HepG2 (cell line): ENCODE measurements around the gene GLOD4. TPM values are rescaled to one million over a fixed set of nuclear protein-coding genes. Genes with fewer than 3 reads are reported as not detected.

Experiments used
- AGO2 ChIP-seq: fragments of 200-400 bp; formaldehyde crosslinking; optimal IDR thresholded peaks from 2 replicates; pipeline ENCODE3; 2017; ENCODE audit warnings: mild to moderate bottlenecking, low read depth, low read length, moderate library complexity
- CREB1 ChIP-seq, 2 experiments: fragments of 450-650 bp in 1 of 2; IDR thresholded peaks; 2 replicates each; pipeline ENCODE4 v1.6.1; 2016 to 2017; ENCODE audit warnings: control low read depth in 1 of 2, mild to moderate bottlenecking in 1 of 2, missing compliant biosample characterization in 1 of 2, missing genetic modification characterization in 1 of 2
- DR1 ChIP-seq: sonication (generic); formaldehyde crosslinking; IDR thresholded peaks from 2 replicates; pipeline ENCODE4 v1.8.0; 2021; ENCODE audit warnings: mild to moderate bottlenecking, missing genetic modification reagents, inconsistent platforms
- EZH2 ChIP-seq: conservative IDR thresholded peaks from 2 replicates; pipeline ENCODE4 v1.6.1; 2012; ENCODE audit warnings: mild to moderate bottlenecking, low read depth, low read length, moderate library complexity
- FOXK1 ChIP-seq: sonication (generic); formaldehyde crosslinking; IDR thresholded peaks from 2 replicates; pipeline ENCODE4 v1.4.0; 2020; ENCODE audit warnings: low read depth, missing genetic modification reagents, borderline replicate concordance
- GABPA ChIP-seq, 2 experiments: IDR thresholded peaks; 2 replicates each; pipeline ENCODE4 v1.6.1; 2011 to 2016; ENCODE audit warnings: low read depth in 2 of 2, low read length in 1 of 2, missing biosample characterization in 1 of 2, missing genetic modification characterization in 1 of 2
- HOXD1 ChIP-seq: sonication (generic); formaldehyde crosslinking; IDR thresholded peaks from 2 replicates; pipeline ENCODE4 v1.5.0; 2020; ENCODE audit warnings: missing genetic modification reagents
- POLR2G ChIP-seq: fragments of 200-400 bp; formaldehyde crosslinking; IDR thresholded peaks from 2 replicates; pipeline ENCODE4 v1.6.1; 2018; ENCODE audit warnings: mild to moderate bottlenecking, low read depth, low read length, moderate library complexity
- RFXAP ChIP-seq: sonication (generic); formaldehyde crosslinking; IDR thresholded peaks from 2 replicates; pipeline ENCODE4 v1.4.0; 2020; ENCODE audit warnings: missing genetic modification reagents, borderline replicate concordance
- TP53 ChIP-seq: sonication (generic); formaldehyde crosslinking; conservative IDR thresholded peaks from 2 replicates; pipeline ENCODE4 v1.4.0; 2020; ENCODE audit warnings: missing genetic modification reagents
- TSC22D2 ChIP-seq: sonication (generic); formaldehyde crosslinking; IDR thresholded peaks from 2 replicates; pipeline ENCODE4 v1.5.1; 2020; ENCODE audit warnings: missing genetic modification reagents, mild to moderate bottlenecking, borderline replicate concordance
- YEATS4 ChIP-seq: sonication (generic); formaldehyde crosslinking; IDR thresholded peaks from 2 replicates; pipeline ENCODE4 v1.4.0; 2020; ENCODE audit warnings: missing genetic modification reagents, borderline replicate concordance
- ZMYM4 ChIP-seq: sonication (generic); formaldehyde crosslinking; IDR thresholded peaks from 2 replicates; pipeline ENCODE4 v1.8.1; 2023; ENCODE audit warnings: mild to moderate bottlenecking, missing genetic modification reagents
- ZNF740 ChIP-seq: sonication (generic); formaldehyde crosslinking; IDR thresholded peaks from 2 replicates; pipeline ENCODE4 v1.4.0; 2020; ENCODE audit warnings: missing genetic modification reagents
- polyA plus RNA-seq, 8 experiments: library from polyadenylated mRNA; depleted of rRNA in 3 of 8; stranded (reverse) in 7 of 8; unstranded in 1 of 8; fragments of >200 nt; fragmentation: Illumina TruSeq in 4 of 8; extraction: Trizol in 4 of 8; gene quantifications; 2 replicates each; pipeline versions ENCODE4 v1.2.1 to v1.2.3, GENCODE V29; 2011 to 2016; ENCODE audit warnings: low read depth in 4 of 8, missing spikeins in 1 of 8, mixed read lengths in 1 of 8; ENCODE audit not compliant: insufficient read depth in 1 of 8
- total RNA-seq, 5 experiments: library from RNA; depleted of rRNA; stranded (reverse); fragments of >200 nt; fragmentation: Illumina TruSeq; extraction: Trizol; gene quantifications; 2 replicates each; pipeline ENCODE4 v1.2.3, GENCODE V29; 2016; ENCODE audit warnings: low read depth in 1 of 5
- TF ChIP-seq, protein P1 (sequence below): sonication (generic); formaldehyde crosslinking; IDR thresholded peaks from 2 replicates; pipeline ENCODE4 v1.9.0; 2022; ENCODE audit warnings: missing genetic modification reagents, mild to moderate bottlenecking, borderline replicate concordance
- TF ChIP-seq, protein P2 (sequence below): sonication (generic); formaldehyde crosslinking; IDR thresholded peaks from 2 replicates; pipeline ENCODE4 v1.5.0; 2020; ENCODE audit warnings: mild to moderate bottlenecking, missing genetic modification reagents, borderline replicate concordance
- TF ChIP-seq, protein P3 (sequence below): sonication (generic); formaldehyde crosslinking; conservative IDR thresholded peaks from 2 replicates; pipeline ENCODE4 v1.8.0; 2022; ENCODE audit warnings: low read depth, missing genetic modification reagents
- TF ChIP-seq, protein P4 (sequence below): sonication (generic); formaldehyde crosslinking; IDR thresholded peaks from 2 replicates; pipeline ENCODE4 v1.4.0; 2020; ENCODE audit warnings: missing genetic modification reagents

The GLOD4 gene
- total and polyA plus RNA-seq, 2 of the 13 experiments (the other 11 are each of a cell fraction or from before 2014, with no cell fraction given): 53.7 to 87.8 TPM

DNA sequence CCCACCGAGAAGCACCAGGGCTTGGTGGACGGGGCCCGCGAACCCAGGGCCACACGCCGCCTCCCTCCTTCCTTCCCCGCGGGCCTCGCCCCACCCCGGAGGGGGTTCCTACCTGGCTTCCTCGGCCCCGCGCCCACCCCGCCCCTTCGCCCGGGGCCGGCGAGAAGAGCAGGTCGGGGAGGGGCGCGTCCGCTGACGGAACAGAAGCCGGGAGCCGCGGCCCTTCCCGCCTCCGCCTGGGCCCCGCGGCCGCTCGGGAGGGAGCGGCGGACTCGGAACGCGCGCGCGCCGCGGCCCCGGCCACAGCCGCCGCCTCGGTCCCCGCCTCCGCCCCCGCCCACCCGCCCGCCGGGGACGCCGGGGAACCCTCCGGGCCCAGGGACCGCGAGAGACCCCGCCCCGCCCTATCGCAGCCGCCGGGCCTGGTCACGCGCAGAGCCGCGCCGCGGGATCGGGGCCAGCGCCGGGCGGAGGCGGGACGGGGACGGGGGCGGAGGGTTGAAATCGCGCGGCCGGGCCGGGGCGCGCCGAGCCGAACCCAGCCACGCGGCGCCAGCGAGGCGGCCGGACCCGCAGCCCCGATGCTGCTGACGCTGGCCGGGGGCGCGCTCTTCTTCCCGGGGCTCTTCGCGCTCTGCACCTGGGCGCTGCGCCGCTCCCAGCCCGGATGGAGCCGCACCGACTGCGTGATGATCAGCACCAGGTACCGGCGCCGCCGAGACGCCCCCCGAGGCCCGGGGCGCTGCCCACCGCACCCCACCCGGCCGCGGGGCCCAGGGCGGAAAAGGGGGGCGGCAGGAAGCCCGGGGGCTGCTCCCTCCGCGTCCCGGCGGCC is 49.8 kb downstream of the GLOD4 start, which contains the start of gene TLCD3A (continued):
- TF ChIP-seq EZH2 (no peak), CREB1 (IDR thresholded peaks at IDR 0.05) (no peak), CREB1 (CRISPR knock-in tag; IDR thresholded peaks at IDR 0.05) (no peak), ZNF740 (CRISPR knock-in tag) (no peak), YEATS4 (CRISPR knock-in tag) (peak; percentile 39; the same call in 1 of the 2 replicates), DR1 (peak; percentile 5; the same call in 1 of the 2 replicates), POLR2G (peak; percentile 62), AGO2 (peak; percentile 75), RFXAP (CRISPR knock-in tag) (peak; percentile 57; the same call in 1 of the 2 replicates), TSC22D2 (no peak), HOXD1 (CRISPR knock-in tag) (0 out of 2 replicates have a peak, but pooled peaks have one; percentile 70), FOXK1 (CRISPR knock-in tag) (no peak), GABPA (IDR thresholded peaks at IDR 0.05; ENCODE audit: low read depth, low read length) (0 out of 2 replicates have a peak, but pooled peaks have one; percentile 26), GABPA (CRISPR knock-in tag; IDR thresholded peaks at IDR 0.05; ENCODE audit: low read depth) (no peak), ZMYM4 (CRISPR knock-in tag) (no peak), TP53 (CRISPR knock-in tag) (no peak)
- TF ChIP-seq, protein P1, sequence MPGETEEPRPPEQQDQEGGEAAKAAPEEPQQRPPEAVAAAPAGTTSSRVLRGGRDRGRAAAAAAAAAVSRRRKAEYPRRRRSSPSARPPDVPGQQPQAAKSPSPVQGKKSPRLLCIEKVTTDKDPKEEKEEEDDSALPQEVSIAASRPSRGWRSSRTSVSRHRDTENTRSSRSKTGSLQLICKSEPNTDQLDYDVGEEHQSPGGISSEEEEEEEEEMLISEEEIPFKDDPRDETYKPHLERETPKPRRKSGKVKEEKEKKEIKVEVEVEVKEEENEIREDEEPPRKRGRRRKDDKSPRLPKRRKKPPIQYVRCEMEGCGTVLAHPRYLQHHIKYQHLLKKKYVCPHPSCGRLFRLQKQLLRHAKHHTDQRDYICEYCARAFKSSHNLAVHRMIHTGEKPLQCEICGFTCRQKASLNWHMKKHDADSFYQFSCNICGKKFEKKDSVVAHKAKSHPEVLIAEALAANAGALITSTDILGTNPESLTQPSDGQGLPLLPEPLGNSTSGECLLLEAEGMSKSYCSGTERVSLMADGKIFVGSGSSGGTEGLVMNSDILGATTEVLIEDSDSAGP (CRISPR knock-in tag): 0 out of 2 replicates have a peak, but pooled peaks have one; percentile 8
- TF ChIP-seq, protein P2, sequence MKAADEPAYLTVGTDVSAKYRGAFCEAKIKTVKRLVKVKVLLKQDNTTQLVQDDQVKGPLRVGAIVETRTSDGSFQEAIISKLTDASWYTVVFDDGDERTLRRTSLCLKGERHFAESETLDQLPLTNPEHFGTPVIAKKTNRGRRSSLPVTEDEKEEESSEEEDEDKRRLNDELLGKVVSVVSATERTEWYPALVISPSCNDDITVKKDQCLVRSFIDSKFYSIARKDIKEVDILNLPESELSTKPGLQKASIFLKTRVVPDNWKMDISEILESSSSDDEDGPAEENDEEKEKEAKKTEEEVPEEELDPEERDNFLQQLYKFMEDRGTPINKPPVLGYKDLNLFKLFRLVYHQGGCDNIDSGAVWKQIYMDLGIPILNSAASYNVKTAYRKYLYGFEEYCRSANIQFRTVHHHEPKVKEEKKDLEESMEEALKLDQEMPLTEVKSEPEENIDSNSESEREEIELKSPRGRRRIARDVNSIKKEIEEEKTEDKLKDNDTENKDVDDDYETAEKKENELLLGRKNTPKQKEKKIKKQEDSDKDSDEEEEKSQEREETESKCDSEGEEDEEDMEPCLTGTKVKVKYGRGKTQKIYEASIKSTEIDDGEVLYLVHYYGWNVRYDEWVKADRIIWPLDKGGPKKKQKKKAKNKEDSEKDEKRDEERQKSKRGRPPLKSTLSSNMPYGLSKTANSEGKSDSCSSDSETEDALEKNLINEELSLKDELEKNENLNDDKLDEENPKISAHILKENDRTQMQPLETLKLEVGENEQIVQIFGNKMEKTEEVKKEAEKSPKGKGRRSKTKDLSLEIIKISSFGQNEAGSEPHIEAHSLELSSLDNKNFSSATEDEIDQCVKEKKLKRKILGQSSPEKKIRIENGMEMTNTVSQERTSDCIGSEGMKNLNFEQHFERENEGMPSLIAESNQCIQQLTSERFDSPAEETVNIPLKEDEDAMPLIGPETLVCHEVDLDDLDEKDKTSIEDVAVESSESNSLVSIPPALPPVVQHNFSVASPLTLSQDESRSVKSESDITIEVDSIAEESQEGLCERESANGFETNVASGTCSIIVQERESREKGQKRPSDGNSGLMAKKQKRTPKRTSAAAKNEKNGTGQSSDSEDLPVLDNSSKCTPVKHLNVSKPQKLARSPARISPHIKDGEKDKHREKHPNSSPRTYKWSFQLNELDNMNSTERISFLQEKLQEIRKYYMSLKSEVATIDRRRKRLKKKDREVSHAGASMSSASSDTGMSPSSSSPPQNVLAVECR (CRISPR knock-in tag): peak; percentile 58; the same call in 1 of the 2 replicates
- TF ChIP-seq, protein P3, sequence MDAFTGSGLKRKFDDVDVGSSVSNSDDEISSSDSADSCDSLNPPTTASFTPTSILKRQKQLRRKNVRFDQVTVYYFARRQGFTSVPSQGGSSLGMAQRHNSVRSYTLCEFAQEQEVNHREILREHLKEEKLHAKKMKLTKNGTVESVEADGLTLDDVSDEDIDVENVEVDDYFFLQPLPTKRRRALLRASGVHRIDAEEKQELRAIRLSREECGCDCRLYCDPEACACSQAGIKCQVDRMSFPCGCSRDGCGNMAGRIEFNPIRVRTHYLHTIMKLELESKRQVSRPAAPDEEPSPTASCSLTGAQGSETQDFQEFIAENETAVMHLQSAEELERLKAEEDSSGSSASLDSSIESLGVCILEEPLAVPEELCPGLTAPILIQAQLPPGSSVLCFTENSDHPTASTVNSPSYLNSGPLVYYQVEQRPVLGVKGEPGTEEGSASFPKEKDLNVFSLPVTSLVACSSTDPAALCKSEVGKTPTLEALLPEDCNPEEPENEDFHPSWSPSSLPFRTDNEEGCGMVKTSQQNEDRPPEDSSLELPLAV (CRISPR knock-in tag): no peak
- TF ChIP-seq, protein P4, sequence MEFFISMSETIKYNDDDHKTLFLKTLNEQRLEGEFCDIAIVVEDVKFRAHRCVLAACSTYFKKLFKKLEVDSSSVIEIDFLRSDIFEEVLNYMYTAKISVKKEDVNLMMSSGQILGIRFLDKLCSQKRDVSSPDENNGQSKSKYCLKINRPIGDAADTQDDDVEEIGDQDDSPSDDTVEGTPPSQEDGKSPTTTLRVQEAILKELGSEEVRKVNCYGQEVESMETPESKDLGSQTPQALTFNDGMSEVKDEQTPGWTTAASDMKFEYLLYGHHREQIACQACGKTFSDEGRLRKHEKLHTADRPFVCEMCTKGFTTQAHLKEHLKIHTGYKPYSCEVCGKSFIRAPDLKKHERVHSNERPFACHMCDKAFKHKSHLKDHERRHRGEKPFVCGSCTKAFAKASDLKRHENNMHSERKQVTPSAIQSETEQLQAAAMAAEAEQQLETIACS (CRISPR knock-in tag): peak; percentile 26; the same call in 1 of the 2 replicates
